GM12864 (cell line): ENCODE measurements around the gene TRIP11.

ENCODE experiments used
- DNase-seq: peaks from one replicate; pipeline ENCODE4 v3.0.0-alpha.2; 2011; ENCODE audit warnings: low read depth
- H3K4me3 ChIP-seq: 2 replicates; pipeline ENCODE4 v1.5.1; 2011; ENCODE audit warnings: mild to moderate bottlenecking, low read depth, low read length, control low read depth
- TF ChIP-seq, protein P1 (sequence below): IDR thresholded peaks from 2 replicates; pipeline ENCODE4 v1.5.1; 2011; ENCODE audit warnings: low read depth, mild to moderate bottlenecking, moderate library complexity, low read length, control low read depth, inconsistent platforms; ENCODE audit errors: missing control alignments

The TRIP11 gene

GRCh38 chr14:91942946-91943345 is 96.9 kb downstream of the TRIP11 start:
- TF ChIP-seq, protein P1, sequence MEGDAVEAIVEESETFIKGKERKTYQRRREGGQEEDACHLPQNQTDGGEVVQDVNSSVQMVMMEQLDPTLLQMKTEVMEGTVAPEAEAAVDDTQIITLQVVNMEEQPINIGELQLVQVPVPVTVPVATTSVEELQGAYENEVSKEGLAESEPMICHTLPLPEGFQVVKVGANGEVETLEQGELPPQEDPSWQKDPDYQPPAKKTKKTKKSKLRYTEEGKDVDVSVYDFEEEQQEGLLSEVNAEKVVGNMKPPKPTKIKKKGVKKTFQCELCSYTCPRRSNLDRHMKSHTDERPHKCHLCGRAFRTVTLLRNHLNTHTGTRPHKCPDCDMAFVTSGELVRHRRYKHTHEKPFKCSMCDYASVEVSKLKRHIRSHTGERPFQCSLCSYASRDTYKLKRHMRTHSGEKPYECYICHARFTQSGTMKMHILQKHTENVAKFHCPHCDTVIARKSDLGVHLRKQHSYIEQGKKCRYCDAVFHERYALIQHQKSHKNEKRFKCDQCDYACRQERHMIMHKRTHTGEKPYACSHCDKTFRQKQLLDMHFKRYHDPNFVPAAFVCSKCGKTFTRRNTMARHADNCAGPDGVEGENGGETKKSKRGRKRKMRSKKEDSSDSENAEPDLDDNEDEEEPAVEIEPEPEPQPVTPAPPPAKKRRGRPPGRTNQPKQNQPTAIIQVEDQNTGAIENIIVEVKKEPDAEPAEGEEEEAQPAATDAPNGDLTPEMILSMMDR: no peak
- H3K4me3 ChIP-seq: no peak overlapping the region
- no peak for DNase-seq

GRCh38 chr14:91942128-91942527 is 97.7 kb downstream of the TRIP11 start:
- TF ChIP-seq, protein P1: no peak
- no peak overlapping the region for H3K4me3 ChIP-seq
- DNase-seq: no peak

DNA sequence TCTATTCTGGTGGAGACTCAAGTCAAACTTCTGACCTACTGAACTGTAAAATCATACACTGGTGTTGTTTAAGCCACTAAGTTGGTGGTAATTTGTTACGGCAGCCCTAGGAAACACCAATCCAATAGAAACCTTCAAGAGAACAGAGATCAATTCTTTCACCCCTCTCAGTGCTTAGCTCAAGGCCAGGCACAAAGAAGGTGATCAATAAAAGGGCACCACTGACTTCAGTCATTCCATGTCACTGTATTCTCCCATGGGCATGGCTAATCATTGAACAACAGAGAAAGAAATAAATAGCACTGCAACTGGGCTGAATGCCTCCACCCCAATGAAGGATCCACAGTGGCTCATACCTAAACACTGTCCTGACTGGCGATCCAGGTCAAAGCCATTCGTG is 99.7 kb downstream of the TRIP11 start:
- no peak overlapping the region for H3K4me3 ChIP-seq
- DNase-seq: no peak
- TF ChIP-seq, protein P1: no peak

- TF ChIP-seq, protein P1: no peak
- H3K4me3 ChIP-seq: no peak overlapping the region
- DNase-seq: no peak
These were observed 104.3 kb downstream of the TRIP11 start for GRCh38 chr14:91935586-91935985.

- DNase-seq: no peak
- no peak overlapping the region for H3K4me3 ChIP-seq
- TF ChIP-seq, protein P1: no peak
These were observed 105.1 kb downstream of the TRIP11 start for GRCh38 chr14:91934554-91935285.

GRCh38 chr14:91931478-91932088 is 108.3 kb downstream of the TRIP11 start:
- H3K4me3 ChIP-seq: no peak overlapping the region
- no peak for DNase-seq
- TF ChIP-seq, protein P1: no peak

DNA sequence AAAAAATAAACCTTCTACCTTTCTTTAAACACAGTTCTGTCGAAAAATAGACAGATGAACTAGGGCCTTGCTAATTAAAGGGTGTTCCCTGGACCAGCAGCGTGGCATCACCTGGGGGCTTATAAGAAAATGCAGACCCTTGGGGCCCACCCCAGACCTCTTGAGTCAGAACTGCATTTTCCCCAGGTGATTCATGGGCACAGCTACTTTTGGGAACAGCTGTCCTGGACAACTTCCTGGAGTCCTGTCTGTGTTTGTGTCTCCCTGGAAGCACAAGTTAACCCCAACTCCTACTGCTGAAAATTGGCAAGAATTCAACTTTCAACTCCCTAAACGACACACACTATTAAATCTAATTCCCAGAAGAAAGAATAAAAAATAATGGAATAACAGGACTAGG is 110.2 kb downstream of the TRIP11 start:
- no peak for DNase-seq
- no peak overlapping the region for H3K4me3 ChIP-seq
- TF ChIP-seq, protein P1: no peak
